ENCODE measurements around the gene TNS1.
A peak's percentile ranks its signal among the peaks of the same experiment; 100 is the strongest.

TNS1 gene

DNA sequence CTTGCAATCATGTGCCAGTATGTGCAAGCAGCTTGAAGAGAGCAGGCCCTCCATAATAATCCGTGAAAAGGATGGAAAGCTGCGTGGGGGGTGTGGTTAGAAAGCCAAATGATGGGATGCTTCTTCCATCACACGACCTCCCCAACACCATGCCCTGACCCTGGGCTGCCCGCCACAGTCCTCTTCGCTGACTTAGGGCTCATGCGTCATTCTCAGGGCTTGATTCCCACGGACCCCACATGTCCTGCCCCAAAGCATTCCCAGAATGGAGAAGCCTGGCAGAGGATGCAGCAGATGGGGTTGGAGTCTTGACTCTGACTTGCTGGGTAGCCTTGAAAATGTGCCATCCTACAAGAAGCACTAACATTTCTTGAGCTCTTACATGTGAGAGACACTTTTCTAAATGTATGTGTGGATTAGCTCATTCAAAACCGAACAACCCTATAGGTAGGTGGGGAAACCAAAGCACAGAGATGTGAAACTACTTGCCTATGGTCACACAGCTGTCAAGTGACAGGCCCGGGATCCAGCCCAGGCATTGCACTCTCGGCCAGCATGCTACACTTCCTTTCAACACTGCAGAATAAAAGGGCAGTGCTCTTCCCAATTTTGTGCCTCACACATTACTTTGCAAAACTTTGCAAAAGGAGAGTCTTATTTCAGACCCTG, 3.7 kb downstream of the TNS1 start:
- TF ChIP-seq, protein P1, sequence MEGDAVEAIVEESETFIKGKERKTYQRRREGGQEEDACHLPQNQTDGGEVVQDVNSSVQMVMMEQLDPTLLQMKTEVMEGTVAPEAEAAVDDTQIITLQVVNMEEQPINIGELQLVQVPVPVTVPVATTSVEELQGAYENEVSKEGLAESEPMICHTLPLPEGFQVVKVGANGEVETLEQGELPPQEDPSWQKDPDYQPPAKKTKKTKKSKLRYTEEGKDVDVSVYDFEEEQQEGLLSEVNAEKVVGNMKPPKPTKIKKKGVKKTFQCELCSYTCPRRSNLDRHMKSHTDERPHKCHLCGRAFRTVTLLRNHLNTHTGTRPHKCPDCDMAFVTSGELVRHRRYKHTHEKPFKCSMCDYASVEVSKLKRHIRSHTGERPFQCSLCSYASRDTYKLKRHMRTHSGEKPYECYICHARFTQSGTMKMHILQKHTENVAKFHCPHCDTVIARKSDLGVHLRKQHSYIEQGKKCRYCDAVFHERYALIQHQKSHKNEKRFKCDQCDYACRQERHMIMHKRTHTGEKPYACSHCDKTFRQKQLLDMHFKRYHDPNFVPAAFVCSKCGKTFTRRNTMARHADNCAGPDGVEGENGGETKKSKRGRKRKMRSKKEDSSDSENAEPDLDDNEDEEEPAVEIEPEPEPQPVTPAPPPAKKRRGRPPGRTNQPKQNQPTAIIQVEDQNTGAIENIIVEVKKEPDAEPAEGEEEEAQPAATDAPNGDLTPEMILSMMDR (IDR thresholded peaks at IDR 0.05; ENCODE audit: insufficient read depth, low read depth, low read length, missing control alignments), result no peak
- peak; percentile 16 for DNase-seq (ENCODE audit: low read depth)
- H3K4me3 ChIP-seq (ENCODE audit: low read depth, low read length), result no peak overlapping the region

DNA sequence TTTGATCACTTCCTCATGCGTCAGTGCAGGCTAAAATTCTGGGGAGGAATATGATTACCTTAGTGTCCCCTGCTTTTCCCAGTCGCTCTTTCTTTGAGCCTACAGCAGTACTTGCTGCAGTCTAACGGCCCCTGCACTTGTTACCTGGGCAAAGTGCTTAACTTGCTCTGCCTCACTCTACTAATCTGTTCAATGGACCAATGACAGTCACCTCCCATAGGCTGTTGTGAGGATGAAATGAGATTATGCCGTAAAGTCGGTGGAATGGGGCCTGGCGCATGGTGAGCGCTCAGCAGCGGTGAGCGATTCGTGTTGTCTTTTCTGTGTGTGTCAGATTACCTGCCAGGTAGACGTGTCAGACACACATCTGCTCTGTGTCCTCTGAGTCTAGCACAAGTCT, 5.3 kb downstream of the TNS1 start:
- TF ChIP-seq, protein P1 (IDR thresholded peaks at IDR 0.05; ENCODE audit: insufficient read depth, low read depth, low read length, missing control alignments), result no peak
- DNase-seq (ENCODE audit: low read depth), result no peak
- no peak overlapping the region for H3K4me3 ChIP-seq (ENCODE audit: low read depth, low read length)

DNA sequence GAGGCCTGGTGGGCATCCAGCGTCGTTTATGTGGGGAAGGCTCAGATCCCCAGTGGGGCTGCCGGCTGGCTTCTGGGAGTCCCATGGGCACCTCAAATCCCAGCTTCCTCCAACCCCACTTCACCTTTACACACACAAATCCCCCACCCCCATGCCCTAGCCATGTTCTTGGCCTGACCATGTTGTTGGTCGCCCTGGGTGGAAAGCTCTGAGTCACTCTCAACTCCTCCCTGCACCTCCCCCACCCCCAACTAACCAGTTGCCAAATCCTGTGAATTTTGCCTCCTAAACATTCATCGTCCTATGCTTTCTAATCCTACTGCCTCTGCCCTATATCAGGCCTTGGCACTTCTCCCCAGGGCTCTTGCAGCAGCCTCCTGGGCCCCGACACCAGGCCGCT, 6.4 kb downstream of the TNS1 start:
- no peak overlapping the region for H3K4me3 ChIP-seq (ENCODE audit: low read depth, low read length)
- DNase-seq (ENCODE audit: low read depth), result no peak
- TF ChIP-seq, protein P1 (IDR thresholded peaks at IDR 0.05; ENCODE audit: insufficient read depth, low read depth, low read length, missing control alignments), result no peak

DNA sequence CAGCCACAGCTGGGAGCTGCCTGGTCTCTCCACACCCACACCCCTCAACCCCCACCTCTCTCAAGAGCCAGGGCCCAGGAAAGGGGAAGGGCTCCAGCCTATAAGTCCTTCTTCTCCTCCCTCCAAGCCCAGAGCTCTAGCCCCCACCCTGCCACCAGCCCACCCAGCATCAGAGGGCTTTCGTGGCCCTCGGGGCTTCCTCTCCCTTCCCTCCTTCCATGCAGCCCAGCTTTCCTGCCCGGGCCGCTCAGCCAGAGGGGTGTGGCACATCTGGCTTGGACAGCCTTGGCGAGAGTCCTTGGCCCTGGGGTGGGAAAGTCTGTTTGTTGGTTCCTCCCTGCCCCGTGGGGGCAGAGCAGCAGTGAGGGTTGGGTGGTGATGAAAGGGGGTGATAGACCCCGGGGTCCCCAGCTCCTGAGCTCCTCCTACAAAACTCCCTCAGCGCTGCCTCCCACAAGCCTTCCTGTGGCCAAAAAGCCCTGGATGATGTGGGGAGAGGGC, 7.0 kb downstream of the TNS1 start:
- H3K4me3 ChIP-seq (ENCODE audit: low read depth, low read length), result no peak overlapping the region
- TF ChIP-seq, protein P1 (IDR thresholded peaks at IDR 0.05; ENCODE audit: insufficient read depth, low read depth, low read length, missing control alignments), result no peak
- no peak for DNase-seq (ENCODE audit: low read depth)

DNA sequence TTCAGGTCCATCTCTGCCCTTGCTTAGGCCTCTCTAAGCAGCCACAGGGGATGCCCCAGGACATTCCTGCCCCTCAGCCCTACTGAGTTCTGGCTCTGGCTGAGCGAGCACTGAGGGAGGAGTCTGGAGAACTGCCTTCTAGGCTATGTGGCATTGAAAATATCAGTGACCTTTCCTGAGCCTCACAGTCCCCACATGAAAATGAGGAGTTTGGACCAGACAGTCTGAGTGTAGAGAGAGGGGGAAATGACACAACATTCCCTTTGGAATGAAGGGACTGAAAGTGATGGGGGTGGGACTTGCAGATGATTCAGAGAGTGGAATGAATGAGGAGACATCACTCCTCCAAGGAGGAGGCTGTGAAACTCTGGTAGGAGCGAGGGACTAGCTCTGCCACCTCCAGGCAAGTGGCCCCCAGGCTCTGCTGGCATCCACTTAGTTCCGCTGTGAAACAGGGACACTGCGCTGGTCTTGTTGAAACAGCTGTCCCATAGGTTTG, 8.0 kb downstream of the TNS1 start:
- TF ChIP-seq, protein P1 (IDR thresholded peaks at IDR 0.05; ENCODE audit: insufficient read depth, low read depth, low read length, missing control alignments), result no peak
- H3K4me3 ChIP-seq (ENCODE audit: low read depth, low read length), result no peak overlapping the region
- no peak for DNase-seq (ENCODE audit: low read depth)

DNA sequence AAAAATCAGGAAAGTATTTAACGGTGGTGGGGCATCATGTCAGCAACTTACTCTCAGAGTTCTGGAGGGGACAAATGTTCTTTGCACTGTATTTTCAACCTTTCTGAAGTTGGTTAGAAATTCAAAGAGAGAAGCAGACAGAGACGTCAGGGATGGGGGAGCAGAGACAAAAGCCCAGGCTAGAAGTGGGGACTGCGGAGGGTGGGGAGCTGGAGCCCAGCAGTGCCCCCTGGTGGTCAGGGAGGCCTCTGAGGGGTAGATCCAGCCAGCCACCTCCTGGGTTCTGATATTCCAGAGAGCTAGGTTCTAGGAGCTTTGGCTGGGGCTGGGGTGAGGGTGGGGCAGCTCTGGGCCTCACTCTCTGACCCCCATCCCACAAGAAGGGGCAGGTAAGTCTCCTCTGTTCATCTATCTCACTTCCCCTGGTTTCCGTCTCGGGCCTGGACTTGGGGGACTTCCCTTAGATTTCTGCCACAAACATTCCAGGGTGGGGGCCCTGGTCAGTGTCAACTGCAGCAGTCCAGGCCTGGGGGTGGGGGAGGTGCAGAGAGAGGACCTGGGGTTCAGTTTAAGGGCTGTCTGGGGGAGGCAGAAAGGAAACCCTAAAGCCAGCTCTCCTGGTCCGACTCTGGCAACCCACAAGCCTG, 8.9 kb downstream of the TNS1 start:
- no peak overlapping the region for H3K4me3 ChIP-seq (ENCODE audit: low read depth, low read length)
- DNase-seq (ENCODE audit: low read depth), result peak; percentile 30
- TF ChIP-seq, protein P1 (IDR thresholded peaks at IDR 0.05; ENCODE audit: insufficient read depth, low read depth, low read length, missing control alignments), result peak; percentile 83

Measured in GM12865 (cell line).